ENCODE measurements around the gene ZMIZ1.
"Not testable (repeated sequence)": the region's sequence is repeated elsewhere in the genome, so short reads cannot be mapped to it uniquely, and the experiment has no call there.

ZMIZ1 gene

DNA sequence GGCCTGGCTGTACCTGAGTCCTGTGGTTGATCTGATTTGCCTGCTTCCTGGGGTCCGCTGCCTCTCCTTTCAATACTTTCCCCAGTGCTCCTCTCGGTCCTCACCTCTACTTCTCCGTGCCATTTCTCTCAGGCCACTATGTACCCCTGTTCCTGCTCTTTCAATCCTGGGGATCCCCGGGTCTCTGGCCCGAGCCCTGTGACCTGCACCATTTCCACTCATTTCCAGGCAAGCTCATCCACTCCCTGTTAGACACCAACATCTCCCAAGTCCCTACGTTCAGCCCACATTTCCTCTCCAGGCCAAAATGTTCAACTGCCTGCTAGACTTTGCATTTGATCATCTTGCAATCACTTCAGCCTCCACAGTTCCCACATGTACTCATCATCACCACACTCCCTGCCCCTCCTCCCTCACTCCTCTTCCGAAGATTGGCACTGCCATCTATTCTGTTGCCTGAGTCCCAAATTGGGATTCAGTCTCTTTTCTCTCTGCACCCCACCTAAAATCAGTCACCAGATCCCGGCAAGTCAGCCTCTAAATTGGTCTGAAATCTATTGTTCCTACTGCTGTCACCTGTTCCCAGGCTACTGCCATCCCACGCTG is 34.4 kb upstream of the ZMIZ1 start:
- DNase-seq = no peak

DNA sequence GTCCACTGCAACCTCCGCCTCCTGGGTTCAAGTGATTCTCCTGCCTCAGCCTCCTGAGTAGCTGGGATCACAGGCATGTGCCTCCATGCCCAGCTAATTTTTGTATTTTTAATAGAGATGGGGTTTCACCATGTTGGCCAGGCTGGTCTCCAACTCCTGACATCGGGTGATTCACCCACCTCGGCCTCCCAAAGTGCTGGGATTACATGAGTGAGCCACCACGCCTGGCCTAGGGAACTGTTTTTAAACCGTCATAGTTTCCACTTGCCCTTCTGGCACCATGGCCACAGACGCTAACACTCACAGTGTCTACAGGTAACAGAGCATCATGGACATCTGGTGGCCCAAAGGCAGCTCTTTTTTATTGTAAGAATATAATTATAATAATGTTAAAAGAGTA is 32.4 kb upstream of the ZMIZ1 start:
- not testable (repeated sequence) for DNase-seq

DNA sequence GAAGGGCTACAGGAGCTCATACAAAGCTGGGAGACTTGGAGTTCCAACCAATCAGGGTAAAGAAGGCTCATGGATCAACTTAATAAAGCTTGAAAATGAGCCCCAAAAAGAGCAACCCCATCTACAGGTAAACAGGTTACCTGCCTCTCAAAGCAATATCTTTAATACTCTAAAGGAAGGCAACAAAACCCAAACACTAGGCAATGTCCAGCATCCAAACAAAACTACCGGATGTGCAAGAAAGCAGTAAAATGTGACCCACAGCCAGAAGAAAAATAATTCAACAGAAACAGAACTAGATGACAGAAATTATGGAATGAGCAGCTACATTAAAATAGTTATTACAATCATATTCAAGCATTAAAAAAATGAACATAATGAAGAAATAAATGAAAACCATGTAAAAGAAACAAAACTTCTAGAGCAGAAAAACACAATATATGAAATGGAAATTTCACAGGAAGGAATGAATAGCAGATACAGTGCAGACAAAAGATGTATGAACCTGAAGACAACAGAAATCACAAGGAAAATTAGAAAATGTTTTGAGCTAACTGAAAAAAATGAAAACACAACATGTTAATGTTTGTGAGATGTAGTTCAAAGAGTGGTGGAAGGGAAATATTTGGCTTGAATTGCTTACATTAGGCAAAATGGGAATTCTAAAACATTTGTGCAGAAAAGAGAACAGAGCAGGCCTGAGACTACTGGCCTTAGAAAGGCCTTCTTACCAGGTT is 30.5 kb upstream of the ZMIZ1 start:
- DNase-seq = no peak

DNA sequence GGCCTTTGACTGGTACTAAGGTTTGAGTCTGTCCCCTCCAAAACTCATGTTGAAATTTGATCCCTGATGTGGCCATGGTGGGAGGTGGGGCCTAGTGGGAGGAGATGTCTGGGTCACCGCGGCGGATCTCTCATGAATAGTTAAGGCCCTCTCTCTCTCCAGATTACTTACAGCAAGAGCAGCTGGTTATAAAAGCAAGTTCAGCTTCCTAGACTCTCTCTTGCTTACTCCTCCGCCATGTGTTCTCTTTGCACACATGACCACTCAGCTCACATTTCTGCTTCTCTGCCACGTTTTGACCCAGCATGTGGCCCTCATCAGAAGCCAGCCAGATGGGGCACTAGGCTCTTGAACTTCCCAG is 29.9 kb upstream of the ZMIZ1 start:
- no peak for DNase-seq

DNA sequence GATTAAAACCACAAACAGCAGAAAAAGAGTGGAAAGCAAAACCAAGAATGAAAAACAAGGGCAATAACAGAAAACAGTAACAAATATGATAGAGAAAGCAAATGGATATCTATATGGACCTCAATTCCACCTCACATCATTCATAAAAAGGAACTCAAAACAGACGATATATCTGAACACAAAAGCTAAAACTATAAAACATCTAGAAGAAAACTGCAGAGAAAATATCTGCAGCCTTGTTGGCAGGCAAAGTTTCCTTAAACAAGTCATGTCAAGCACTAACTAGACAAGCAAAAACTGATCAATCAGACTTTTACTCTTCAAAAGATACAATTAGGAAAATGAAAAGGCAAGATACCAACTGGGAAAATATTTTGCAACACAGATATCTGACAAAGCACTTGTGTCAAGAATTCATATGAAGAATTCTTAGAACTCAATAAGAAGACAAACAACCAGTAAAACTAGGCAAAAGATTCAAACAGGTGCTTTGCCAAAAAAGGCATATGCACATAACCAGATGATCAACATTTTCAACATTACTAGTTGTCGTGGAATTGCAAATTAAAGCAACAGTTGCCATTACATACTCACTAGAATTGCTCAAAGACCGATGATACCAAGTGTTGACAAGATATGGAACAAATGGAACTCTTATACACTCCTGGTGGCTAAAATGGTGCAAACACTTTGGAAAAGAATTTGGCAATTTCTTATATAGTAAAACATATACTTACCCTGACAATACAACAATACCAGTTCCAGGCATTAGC is 25.9 kb upstream of the ZMIZ1 start:
- no peak for DNase-seq

DNA sequence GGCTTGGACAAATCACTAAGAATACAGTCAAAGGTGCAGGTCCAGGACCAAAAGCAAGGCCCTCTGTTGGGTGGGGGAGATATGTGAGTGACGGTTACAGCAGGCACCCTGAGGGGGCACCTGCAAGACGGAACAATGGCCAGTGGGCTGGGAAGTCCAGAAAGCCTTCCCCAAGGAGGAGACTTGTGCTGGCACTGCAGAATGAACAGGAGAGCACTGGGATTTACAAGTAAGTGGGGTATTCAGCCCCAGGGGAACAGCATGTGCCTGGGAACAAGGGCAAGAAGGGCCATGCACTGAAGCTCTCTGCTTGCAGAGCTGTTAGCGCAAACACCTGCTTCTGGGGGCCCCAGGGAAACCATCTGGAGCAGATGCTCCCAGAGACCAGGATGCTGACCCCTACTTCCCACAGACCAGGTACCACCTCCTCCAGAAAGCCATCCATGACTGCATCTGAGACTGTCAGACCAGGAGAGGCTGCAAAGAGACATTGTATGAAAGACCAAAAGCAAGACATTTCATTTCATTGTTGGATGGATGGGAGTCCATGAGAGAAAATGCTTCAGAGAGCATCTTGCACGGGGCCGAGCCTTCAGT is 24.6 kb upstream of the ZMIZ1 start:
- no peak for DNase-seq

DNA sequence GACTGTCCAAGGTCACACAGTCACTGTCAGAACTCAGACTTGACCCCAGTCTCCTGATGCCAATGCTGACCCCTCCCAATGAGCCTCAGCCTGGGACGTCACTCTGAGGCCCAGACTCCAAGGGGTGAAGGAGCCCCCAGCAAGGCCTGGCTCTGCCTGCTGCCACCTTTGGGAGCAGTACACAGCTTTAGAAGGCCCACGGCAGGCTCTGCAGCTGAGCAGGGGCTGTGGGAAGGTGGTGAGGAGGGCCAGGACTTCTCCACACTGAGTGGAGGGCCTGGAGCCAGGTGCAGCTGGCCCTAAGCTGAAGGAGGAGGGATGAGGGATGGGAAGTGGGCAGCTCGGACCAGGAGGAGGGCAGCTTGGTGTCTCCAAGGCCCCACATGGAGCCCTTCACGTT is 23.9 kb upstream of the ZMIZ1 start:
- no peak for DNase-seq

DNA sequence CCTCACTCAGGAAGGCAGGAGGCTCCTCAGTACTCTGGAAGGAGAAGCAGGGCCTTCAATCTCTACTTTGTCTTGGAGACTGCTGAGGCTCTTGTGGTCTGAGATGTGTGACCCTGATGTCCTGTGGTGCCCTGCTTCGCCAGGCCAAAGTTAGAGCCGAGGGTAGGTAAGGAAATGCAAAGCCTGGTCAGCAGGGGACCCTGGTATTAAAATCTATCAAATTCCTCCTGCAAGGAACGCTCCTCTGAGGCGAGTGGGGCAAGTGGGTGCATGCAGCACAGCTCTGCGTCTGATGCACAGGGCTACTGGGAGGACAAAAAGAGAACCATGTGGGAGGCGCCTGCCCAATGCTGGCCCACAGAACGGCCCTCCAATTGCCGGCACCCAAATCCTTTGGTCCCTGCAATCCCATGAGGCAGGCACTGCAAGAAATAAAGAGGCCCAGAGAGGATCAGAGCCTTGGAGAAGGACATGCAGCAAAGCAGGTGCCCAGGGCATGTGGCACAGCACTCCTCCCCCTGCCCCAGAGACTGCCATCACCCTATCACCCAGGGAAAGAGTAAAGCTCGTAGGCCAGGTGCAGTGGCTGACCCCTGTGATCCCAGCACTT is 23.1 kb upstream of the ZMIZ1 start:
- DNase-seq = no peak

DNA sequence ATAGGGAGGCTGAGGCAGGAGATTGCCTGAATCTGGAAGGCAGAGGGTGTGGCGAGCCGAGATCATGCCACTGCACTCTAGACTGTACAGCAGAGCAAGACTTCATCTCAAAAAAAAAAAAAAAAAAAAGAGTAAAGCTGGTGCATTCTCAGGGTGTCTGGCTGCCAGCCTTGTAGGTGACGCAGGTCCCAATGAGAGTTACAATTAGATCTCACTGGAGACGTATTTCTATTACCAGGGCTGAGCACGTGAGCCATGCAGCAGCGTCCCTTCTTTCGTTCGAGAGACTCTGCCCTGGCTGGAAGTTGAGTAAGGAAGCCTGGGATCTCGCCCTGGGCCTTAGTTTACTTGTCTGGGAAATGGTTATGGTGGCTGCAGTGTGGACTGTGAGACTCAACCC is 22.4 kb upstream of the ZMIZ1 start:
- no peak for DNase-seq

DNA sequence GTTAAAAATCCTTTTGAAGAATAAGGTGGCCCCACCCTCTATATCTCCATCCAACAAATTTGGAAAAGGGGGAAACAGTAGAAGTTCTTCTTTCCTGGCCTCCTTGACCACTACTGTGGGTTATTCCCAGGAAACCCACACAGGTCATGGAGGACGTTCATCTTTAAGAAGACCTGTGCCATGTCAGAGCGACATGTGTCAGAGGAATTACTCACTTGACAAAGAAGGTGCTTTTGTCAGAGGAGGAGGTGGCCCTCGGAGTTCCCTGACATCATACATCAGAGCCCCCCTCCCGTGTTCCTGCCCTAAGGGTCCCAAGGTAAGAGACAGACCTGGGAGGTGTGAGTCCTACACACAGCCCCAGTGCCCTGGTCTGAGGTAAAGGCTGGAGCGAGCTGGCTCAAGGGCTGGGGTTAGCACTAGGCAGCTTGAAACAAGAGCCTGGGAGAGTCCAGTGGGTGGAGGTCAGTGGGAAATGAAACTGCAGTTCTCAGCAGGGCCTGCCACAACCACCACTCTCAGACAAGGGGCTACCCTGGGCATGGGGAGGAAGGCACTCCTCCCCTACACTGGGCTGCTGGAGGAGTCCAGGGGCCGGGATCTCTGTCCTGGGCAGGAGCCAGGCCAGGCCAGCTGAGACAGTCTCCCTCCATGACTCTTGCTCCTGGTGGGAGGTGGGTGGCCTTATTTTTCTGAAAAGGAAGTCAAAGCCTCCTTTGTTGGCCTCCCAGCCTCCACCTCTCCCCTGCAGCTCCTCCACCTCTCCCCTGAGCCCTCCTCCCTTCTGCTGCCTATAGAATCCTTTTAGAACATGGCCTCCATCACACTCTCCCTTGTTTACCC is 21.8 kb upstream of the ZMIZ1 start:
- no peak for DNase-seq

DNA sequence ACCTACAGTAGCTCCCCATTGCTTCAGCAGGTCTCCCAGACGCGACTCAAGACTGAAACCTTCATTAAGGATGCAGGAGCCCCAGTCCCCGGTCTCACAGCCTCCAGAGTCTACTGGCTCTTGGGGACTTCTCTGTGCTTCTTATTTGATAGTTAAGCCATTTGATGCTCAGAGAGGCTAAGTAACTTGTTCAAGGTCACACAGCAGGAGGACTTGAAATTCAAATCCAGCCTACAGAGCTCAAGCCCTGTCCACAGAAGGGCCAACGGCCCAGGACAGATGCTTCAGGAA is 21.2 kb upstream of the ZMIZ1 start:
- no peak for DNase-seq

DNA sequence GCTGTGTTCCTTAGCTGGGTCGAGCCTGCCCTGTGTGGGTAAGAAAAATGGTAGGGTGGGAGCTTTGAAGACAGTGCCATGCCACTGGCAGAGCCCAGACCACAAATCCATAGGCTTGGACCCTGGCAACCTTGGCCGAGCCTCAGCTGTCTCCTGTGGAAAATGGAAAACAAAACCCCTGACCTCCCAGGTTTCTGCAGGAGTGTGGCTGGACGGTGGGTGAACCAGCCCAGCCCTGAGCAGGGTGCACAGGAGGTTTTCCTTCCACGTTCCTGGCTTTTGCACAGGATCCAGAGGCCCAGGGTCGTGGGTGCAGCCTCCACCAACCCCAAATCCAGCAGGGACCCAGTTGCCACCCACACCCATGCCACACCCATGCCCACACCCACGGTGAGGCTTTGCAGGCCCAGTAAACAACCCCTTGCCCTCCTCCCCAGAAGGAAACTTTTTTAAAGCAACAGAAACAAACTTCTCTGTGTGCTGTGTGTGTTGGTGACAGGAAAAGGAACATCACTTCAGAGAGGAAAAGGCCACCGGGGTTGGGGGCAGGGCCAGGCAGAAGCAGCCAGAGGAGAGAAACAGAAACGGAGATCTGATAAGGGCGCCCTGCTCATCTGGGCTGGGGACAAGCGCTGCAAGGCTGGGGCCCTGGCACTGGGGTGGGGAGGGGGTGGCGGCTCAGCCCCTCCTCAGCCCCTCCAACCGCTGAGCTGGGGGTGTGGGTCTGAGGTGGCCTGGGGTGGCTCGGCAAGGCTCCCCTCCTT is 20.7 kb upstream of the ZMIZ1 start:
- DNase-seq = peak; percentile 38

DNA sequence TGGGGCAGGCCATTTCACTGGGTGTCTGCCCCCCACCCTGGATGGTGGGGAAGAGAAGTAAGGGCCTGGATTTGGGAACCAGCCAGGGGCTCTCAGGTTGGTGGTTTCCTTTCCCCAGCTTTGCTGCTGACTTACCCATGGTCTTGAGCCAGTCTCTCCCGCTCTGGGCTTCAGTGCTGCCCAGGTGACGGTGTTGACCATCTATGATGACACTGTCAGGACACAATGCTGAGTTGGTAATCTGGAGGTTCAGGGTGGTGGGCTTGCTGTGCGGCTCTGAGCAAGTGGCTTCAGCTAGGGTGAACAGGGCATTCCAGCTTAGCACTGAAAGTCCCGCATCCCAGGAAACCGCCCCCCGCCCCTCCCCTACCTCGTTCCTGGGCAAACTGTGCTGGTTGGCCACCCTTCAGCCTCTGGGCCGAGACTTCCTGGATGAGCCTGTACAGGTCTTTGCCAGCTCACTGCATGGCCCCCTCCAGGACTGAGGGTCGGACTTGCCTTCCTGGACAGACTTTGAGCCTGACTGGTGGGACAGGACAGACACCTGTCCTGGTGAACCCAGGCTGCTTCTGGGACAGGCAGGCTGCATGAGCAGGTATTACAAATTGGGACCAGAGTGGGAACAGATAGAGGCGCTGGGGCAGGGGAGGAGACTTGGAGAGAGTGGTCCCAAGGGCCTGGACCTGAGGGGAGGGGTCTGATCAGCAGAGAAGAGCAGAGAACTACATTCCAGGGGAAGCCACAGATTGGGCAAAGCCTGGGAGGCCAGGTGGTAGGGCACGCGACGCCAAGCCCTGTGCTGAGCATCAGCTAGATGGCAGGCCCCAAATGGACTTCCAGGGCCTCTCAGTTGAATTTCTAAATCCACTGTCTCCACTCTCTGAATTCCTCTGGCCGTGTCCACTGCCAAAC is 19.9 kb upstream of the ZMIZ1 start:
- DNase-seq = no peak

DNA sequence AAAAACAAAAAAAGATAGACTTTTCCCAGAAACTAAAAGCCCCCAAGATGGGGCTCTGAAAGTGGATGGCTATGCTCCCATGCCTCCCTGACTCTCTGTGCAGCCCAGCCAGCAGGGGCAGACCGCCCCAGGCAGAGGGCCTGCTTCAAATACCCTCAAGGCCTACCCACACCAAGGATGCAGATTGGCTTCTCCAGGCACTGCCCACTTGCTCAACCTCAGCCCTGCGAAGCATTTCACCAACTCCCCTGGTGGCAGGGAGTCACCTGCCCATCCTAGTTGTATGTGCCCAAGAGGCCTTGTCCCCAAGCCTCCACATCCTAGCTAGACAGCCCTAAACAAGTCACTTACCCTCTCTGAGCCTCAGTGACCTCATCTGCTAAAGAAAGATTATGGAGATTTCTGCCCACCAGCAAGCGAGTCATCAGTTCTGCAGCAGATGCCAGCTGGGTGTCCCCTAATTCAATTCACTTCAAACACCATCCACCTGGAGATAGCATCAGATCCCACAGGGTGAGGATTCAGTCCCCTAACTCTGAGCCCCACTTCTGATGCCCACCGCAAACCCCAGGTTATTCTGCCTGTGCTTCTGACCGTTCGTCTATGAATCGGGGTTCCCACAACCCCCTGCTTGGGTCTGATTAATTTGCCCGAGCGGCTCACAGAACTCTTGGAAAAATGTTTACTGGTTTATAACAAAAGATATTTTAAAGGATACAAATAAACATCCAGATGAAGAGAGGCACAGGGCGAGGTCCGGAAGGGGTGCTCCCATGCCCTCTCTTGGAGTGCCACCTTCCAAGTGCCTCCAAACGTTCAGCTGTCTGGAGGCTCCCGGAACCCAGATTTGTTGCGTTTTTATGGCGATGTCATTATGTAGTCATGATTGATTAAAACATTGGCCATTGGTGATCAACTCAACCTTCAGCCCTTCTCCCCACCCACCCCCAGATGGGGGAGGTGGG is 18.6 kb upstream of the ZMIZ1 start:
- DNase-seq = no peak

DNA sequence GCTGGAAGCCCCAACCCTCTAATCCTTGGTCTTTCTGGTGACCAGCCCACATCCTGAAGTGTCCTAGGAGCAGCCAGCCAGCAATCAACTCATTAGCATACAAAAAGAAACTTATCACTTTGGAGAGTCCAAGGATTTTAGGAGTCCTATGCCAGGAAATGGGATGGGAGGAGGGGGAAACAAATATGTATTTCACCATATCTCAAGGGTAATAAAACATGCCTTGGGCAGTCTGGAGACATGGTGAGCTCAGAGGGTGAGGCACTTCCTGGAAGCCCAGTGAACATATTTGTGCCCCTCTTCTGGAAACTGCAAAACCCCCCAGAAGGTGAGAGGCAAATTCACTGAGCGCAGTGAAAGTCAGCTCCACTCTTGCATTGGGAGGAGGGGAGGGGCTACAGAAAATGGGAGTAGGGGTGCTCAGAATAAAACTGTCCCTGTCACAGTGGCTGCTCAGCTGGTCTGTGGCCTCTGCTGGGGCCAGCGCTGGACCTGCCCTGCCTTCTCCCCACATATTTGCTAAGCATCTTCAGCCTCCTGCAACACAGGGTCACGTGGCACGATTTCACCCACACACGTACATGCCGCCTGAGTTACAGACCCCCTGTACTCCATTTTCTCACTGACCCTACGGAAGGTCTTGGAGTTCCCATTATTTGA is 17.7 kb upstream of the ZMIZ1 start:
- no peak for DNase-seq

DNA sequence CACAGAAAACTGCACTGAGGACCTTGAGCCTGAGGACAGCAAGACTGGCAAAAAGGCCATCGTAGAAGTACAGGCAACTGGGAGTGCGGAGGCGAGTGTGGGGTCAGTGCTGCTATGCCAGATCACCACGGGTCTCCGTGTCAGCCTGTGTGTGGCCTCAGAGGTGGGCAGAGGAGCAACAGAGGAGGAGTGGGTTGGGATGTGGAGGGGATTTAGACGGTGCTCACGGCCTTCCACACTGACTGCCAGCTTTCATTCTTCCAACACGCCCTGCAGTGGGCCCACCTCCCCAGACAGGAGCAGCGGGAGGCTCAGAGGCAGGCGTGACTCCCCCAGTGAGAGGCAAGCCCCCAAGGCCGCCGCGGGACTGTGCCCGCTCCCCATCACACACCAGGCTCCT is 17.0 kb upstream of the ZMIZ1 start:
- no peak for DNase-seq

DNA sequence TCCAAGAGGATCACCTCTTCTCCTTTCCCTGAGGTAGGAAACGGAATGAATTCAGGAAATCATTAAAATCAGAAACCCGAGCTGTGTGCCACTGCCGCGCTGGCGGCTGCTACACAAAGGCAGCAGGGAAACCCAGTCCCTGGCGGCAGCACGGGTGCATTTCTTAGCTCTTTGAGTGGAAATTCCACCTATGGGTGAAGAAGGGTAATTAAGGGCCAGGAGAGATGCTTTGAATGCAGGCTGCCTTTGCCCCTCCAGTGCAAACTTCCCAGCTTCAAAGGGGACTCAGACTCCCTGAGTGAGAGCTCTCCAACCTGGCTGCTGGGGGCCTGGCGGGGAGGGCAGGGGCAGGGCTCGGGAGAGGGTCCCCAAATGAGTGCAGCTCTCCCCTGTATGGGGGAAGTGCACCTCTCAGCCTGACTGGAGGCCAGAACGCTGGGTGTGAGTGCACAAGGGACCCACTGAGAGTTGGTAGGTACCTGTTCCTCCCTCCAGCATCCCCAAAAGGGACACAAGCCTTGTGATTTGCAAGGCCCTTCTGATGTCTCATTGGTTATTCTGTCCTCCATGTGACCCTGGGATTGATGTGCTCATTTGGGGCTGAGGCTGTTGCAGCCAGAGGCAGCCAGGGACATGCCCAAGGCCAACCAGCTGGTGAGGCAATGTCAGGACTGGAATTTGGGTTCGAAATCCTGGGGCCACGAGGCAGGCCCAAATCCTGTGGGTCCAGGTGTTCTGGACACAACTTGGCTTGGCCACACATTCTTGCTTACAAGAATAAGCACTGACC is 16.3 kb upstream of the ZMIZ1 start:
- DNase-seq = no peak

DNA sequence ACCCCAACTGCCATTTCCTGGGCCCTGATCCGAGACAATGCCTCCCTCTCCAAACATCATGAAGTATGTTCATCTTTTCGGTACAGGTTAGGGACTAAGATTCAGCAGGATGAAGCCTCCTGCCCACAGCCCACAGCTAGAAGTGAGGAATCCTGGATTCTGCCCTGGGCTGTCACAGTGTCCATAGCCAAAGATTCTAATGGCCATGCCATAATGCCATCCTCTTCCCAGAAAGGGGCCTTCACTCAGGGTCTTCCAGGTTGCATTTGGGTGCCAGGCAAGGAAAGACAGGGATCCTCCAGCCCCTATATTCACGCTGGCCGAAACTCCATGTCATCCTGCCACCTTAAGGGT is 15.7 kb upstream of the ZMIZ1 start:
- no peak for DNase-seq
